HG03095 (cell line): Measurements from ENCODE around the gene ROCK1.

ENCODE experiments used
- ATAC-seq: cut with Tn5 transposase; IDR thresholded peaks from one replicate; pipeline ENCODE4 v1.9.1; 2021; ENCODE audit warnings: moderate library complexity; ENCODE audit not compliant: unreplicated experiment

ROCK1 gene

DNA sequence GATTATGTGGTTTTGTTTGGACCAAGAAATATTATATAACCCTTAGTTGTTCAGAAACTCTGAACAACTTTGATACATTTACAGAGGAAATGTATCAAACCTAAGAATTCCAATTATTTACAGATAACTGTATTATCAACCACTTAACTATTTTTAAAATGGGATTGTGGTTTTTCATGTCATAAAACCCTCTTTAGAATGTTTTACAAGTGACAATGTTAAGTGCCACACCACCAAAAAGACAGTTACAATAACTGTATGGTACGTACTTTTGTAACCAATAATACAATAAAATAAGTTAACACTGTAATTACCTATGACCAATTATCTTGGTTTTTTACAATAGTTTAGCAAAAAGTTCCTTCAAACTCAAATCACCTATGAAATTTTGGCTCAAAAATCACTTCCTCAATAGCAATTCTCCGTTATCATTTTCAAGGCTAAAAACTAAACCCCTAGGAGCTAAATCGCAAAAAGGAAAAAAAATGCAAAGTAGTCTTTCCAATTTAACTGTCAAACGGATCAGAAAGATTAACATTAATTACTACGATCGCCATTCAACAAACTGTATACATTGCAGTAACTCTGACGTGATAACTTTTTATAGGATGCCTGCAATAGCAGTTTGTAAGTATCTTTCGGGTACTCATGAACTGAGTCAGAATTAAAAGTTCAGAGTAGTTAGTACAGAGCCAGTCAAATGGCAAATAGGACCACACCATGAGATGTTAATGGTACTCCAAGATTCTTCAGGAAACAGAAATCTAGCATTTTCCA is 1.5 kb downstream of the ROCK1 start:
- ATAC-seq: no peak

DNA sequence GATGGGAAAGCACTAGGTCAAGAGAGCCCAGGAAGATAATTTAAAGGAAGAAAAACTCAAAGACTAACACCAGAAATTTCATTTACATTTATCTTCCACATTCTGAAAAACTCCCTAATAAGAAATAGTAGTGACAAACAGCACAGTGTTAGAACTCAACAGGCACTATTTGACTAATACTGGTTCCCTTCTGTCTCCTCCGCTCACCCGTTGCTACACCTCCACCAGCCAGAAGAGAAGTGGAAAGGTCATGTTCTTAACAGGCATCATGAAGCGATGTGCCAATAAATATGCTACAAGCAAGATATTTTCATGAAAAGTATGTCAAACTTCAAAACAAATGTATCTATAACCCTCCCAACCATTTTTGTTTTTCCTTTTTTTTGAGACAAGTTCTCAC is 5.7 kb downstream of the ROCK1 start:
- ATAC-seq: no peak

DNA sequence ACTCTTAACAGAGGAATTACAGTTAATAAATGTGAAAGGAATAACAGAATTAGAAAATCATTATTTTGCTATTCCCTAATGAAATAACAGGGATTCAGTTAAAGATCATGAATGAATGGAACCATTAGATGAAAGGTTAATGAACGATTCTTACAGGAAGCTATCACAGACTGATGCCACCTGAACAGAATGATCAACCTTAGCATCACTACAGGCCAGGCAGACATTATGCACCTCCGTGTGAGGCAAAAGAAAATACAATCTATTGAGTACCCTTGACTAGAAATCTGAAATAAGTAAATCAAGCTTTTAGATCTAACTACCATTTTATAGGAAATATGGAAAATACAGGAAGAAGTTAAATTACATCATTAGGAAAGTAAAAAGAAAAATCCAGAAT is 10.4 kb downstream of the ROCK1 start:
- ATAC-seq: no peak

DNA sequence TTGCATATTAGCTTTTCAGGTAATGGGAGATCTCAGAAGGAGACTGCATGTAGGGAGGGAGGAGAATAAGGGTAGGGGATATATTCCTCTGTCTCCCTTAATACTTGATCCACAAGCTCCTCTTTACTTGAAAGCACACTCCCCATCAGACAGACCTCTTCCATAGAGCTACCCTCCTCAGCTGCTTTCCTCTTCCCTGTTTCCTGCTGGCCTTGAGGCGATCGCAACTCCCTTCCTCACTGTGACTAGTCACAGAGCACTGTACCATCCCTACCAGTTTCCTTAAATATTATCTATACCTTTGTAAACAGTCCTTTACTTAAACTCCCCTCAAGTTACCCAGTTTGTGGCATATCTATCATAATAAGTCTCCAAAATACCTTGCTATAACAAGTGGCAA is 10.9 kb downstream of the ROCK1 start:
- no peak for ATAC-seq

DNA sequence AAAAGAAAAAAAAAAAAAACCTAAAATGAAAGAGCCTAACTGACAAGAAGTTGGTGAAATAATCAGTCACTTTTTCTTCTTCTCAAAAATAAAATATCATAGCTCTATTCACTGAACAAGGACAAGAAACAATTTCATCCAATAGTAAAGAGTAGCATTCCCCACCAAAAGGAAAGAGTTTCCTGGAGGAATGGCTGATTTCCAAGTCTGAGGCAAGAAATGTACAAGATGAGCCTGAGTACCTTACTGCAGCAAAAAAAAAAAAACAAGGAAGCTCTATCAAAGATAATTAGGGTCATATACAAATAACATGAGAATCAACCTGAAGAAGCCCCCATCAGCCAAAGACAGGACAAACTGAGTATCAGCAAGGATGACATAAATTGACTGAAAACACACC is 11.5 kb downstream of the ROCK1 start:
- no peak for ATAC-seq

DNA sequence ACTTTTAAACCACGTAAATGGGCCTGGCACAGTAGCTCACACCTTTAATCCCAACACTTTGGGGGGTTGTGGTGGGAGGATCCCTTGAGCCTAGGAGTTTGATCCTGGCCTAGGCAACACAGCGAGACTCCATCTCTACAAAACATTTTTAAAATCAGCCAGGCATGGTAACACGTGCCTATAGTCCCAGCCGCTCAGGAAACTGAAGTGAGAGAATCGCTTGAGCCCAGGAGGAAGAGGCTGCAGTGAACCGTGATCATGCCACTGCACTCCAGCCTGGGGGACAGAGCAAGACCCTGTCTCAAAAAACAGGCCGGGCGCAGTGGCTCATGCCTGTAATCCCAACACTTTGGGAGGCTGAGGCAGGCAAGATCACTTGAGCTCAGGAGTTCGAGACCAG is 12.2 kb downstream of the ROCK1 start:
- peak; percentile 90 for ATAC-seq

DNA sequence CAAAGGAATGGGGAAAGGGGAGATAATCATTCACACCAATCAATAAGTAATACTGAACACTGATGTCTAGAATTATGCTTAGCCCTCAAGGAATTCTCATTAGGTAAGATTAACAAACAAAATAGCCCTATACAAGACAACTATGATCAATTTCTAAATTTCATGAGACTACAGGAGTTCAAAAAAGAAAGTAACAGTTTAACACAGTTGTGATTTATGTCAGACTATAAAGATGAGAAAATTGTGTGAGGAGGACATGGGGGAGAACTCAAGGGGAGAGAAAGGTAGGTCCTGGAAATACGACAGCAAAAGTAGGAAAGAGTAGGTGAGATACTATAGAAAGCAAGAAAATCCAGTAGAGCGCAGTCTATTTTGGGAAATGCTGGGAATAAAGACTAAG is 14.9 kb downstream of the ROCK1 start:
- ATAC-seq: no peak

DNA sequence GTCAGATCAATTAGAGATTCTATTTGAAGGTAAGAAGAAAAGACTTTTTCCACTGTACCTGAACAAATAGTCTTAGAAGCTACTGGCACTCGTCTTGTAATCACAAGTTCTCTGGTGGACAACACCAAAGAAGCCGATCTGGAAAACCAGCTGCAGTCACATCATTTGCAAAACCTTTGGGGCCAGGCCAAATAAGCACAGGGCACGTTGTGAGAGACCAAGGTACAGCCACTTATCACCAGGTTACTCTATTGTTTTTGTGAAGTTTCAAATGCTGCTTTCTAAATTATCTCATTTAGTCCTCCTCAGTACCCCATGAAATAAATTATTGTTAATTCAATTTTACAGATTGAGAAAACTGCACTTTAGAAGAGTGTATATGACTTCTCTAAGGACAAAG is 18.5 kb downstream of the ROCK1 start:
- ATAC-seq: no peak

DNA sequence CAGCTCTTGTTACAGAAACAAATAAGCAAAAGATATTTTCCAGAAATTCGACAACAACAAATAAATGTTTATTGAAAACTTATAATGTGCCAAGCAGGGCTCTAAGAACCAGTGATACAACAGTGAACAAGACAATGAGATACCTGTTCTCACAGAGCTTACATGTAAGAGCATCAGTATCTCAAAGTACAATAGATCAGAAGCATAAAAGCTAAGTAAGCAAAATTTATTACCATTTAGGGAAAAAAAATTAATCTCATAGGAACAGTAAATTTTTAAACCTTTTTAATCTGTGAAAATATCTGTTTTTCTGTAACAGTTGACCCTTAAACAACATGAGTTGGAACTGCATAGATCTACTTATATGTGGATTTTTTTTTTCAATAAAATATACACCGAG is 20.9 kb downstream of the ROCK1 start:
- no peak for ATAC-seq

DNA sequence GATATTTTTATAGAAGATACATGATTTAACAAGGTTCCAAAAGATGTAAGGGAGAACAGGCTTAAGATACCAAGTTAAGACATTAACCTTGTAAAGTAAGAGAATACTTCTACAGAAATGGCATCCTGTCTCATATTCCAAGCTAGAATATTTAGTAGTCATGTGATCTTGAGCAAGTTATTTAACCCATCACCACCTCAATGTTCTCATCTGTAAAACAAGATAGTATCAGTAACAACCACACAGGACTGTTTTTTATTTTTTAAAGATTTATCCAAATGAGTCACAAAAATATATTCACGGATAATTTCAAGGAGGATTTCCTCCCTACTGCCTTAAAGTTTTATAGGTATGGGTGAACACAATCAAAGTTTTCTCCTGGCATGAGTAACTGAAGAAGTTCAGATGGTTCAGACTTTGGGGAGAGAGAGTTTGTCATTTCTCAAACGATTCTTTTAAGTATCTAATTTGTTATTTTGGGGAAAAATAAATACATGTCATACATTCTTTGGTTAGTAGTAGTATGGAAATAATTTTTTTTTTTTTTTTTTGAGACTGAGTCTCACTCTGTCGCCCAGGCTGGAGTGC is 25.9 kb downstream of the ROCK1 start:
- ATAC-seq: no peak

DNA sequence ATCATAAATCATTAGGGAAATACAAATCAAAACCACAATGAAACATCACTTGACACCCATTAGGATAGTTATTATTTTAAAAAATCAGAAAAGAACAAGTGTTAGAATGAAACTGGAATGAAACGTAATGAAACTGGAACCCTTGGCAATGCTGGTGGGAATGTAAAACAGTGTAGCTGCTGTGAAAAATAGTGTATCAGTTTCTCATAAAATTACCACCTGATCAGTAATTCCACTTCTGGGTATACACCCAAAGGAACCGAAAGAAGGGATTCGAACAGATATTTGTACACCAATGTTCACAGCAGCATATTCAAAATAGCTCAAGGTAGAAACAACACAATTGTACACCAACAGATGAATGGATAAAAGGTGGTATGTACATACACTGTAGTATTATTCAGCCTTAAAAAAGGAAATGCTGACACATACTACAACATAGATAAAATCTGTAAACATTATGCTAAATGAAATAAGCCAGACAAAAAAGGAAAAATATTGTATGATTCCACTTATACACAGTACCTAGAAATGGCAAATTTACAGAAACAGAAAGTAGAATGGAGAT is 27.0 kb downstream of the ROCK1 start:
- no peak for ATAC-seq

DNA sequence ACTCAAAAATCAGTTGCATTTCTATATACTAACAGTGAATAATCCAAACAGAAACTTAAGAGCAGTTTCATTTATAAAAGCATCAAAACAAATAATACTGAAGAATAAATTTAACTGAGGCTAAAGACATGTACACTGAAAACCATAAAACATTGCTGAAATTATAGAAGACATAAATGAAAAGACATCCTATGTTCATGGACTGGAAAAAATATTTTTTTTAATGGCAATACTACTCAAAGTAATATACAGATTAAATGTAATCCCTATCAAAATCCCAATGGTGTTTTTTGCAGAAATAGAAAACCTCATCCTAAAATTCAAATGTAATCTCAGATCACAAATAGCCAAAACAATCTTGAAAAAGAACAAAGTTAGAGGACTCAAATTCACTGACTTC is 28.6 kb downstream of the ROCK1 start:
- ATAC-seq: no peak

DNA sequence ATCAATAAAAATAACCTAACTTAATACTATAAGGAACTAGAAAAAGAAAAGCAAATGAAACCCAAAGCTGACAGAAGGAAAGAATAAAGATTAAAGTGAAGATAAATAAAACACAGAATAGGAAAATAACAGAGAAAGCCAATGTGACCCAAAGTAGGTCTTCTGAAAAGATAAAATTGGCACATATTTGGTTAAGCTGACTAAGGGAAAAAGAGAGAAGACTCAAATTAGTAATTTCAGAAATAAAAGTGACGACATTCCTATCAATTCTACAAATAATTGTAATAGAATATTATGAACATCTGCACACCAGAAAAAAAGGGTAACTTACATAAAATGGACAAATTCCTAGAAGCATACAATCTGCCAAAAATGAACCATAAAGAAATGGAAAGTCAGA is 30.2 kb downstream of the ROCK1 start:
- no peak for ATAC-seq

DNA sequence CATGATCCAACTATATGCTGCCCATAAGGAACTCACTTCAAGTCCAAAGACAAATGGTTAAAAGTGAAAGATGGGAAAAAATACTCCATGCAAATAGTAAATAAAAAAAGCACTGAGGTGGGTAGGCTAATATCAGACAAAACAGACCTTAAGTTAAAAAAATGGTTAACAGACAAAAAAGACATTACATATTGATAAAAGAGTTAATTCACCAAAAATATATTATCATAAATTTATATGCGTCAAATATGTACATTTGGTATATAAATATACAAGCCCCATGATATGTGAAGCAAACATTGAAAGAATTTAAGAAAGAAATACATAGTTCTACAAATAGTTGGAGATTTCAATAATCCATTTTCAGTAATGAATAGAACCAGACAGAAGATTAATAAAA is 31.0 kb downstream of the ROCK1 start:
- no peak for ATAC-seq

DNA sequence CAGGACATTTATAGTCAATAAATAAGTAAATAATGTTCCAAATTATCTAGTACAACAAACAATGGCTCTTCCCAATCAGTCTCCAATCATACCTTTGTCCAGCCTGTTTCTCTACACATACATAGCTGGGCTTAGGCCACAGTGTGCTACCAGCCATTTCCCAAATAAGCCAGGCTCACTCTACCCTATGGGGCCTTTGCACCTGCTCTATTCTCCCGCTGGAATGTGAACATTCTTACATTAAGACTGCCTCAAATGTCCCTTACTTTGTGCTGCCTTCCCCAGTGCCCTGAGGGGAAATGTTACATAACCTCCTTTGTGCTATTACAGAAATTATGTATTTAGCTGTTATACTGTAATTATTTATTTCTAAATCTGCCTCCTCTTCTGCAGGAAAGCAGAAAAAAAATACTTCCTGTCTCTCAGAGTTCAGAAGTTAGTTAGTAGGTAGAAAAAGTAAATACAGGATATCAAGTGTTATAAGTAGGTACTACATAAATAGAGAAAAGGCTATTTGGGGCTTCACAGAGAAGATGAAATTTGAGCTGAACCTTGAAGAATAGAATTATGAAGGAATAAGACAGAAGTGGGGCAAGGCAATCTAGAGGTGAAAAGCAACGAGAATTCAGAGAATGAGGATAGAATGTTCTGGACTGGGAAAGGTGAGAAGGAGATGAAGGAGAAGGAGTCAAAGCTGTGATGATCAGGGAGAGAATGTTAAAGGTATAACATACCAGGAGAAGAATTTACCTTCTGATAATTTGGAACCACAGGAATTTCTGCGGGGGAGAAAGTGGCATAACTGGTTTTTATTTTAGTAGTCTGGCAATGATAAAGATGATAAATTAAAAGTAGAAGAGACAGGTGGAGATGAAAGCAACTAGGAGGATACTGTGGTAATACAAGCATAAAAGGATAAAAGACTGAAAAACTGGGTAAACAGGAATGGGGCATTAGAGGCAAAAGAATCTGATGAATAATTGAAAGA is 37.0 kb downstream of the ROCK1 start:
- ATAC-seq: no peak

DNA sequence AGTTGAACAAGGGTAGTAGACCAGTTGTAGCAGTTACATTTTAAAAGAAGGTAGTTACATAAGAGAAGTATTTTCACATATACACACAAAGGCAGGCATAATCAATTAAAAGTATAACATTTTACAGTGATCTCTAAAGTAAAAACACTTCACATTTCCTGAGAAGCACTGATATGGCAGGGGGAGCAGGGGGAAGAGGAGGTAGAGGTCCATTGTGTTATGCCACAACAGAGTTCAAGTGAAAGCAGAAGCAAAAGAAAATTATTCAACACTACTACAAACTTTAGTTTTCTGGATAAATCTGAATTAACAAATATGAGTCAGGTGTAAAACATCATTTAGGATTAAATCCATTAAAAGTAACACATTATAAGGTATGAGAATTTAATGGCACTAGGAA is 38.4 kb downstream of the ROCK1 start:
- ATAC-seq: no peak

DNA sequence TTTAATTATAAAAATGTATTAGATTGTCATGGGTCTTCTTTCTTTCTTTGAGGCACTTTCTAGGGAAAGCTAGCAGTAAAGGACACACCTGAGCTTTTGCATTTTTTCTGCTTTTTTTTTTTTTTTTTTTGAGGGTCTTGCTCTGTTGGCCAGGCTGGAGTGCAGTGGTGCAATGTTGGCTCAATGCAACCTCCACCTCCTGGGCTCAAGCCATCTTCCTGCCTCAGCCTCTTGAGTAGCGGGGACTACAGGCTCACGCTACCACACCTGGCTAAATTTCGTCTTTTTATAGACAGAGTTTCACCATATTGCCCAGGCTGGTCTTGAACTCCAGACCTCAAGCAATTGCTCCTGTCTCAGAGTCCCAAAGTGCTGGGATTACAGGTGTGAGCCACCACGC is 40.5 kb downstream of the ROCK1 start:
- ATAC-seq: no peak

DNA sequence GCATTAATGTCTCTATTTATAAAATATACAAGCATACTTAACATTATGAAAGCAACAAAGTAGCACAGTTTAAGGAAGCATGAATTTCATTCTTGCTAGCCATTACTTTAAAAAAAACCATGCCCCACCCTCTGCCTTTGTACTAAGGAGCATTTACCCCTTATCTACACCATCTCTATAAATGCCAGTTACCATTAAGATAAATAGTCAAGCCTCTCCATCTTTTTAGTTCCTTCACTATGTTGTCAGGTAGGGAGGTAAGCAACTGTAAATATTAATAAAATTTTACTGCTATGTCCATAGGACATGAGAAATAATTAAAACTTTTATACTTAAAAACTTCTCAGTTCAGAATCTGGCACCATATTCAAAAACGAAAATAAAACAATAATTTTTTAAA is 42.1 kb downstream of the ROCK1 start:
- ATAC-seq: no peak

DNA sequence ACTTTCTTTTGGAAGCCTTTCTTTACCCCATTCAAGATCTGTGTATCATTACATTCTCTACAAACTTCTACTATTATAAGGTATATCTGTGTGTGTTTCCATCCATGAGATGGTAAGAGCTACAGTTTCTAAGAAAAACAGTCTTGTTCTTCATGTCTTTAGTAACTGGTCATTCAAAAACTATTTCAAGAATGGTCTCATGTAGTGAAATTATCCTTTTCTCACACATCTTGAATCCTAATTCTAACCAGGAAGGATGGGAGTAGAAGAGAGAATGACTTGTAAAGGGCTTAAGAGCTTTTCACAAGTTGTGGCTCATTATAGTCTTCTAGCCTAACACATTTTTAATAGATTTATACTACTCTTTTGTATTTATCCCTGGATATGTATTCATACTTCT is 47.3 kb downstream of the ROCK1 start:
- no peak for ATAC-seq

DNA sequence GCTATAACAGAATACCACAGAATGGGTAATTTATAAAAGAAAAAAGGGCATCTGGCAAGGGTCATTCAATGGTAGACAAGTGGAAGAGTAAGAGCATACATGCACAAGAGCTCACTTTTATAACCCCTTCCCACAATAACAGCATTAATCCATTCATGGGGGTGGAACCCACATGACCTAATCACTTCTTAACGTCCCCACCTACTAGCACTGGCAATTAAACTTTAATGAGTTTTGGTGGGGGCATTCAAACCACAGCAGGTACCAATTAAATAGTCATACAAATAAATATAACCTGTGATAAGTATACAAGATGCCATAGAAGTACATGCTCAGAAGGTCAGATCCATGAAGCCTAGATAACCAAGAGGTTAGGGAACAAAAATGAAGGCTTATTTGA is 48.6 kb downstream of the ROCK1 start:
- no peak for ATAC-seq

DNA sequence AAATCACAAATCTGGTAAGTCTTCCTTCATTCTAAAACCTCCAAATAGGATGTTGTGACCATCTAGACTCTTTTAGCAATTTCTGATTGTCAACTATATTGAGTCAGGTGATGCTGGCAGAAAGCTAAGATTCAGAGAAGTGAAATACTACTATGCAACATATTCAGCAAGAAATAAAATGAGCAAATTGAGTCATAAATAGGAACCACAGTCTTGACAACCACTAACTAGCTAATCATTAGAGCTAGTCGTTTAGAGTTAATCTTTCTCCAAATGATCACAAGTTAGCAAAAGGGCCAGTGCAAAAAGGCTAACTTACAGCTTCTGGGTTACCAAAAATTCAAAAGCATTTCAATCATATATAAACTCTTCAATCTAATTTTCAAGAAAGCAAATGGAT is 54.5 kb downstream of the ROCK1 start:
- ATAC-seq: no peak

DNA sequence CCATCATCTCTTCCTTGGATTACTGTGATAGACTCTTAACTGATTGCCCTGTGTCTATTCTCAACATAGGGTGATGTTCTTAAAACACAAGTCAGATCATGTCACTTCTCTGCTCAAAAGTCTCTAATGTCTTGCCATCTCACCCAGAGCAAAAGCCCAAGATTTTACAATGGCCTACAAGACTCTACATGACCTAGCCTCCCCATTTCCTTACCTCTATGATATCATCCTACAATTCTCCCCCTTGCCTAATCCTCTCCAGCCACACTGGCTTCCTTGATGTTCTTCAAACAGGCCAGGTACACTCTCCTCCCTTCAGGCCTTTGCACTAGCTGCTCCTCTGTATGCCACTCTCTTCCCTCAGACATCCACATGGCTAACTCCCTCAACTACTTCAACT is 55.1 kb downstream of the ROCK1 start:
- ATAC-seq: no peak
